HG03060 (cell line): ENCODE results near the gene CALML6.
"Not testable (repeated sequence)": the region's sequence is repeated elsewhere in the genome, so short reads cannot be mapped to it uniquely, and the experiment has no call there.

Experiments
- ATAC-seq: cut with Tn5 transposase; IDR thresholded peaks from one replicate; pipeline ENCODE4 v1.9.1; 2021; ENCODE audit warnings: low read depth, moderate number of reproducible peaks; ENCODE audit not compliant: unreplicated experiment

The CALML6 gene

GRCh38 chr1:1922956-1923833, 8.1 kb downstream of the CALML6 start:
- no peak for ATAC-seq

DNA sequence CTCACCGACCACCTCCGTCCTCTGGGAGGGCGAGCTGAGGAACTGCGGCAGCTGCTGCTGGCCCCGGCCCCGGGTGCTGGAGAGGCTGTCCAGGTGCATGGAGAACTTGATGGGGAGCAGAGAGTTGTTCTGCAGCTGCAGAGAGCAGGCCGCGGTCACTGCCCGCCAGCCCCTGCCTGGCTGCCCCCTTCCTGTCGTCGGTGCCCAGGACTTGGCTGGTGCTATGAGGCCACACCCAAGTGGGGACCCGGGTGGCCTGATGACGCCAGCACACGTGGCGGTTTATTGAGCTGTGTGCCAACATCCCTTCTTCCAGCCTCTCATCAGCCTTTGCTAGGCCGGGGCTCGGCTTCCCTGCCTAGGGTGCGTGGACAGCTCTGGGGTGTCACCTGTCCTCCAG, 9.3 kb downstream of the CALML6 start:
- no peak for ATAC-seq

DNA sequence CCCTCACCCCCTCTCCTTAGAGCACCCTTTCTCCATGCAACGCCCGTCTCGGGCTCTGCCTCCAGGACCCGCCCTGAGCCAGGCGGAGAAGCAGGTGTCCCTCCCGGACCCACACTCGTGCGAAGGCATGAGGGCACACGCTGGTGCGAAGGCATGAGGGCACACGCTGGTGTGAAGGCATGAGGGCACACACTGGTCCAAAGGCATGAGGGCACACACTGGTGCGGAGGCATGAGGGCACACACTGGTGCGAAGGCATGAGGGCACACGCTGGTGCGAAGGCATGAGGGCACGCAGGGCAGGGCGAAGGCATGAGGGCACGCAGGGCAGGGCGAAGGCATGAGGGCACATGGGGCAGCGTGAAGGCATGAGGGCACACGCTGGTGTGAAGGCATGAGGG, 9.8 kb downstream of the CALML6 start:
- no peak for ATAC-seq

DNA sequence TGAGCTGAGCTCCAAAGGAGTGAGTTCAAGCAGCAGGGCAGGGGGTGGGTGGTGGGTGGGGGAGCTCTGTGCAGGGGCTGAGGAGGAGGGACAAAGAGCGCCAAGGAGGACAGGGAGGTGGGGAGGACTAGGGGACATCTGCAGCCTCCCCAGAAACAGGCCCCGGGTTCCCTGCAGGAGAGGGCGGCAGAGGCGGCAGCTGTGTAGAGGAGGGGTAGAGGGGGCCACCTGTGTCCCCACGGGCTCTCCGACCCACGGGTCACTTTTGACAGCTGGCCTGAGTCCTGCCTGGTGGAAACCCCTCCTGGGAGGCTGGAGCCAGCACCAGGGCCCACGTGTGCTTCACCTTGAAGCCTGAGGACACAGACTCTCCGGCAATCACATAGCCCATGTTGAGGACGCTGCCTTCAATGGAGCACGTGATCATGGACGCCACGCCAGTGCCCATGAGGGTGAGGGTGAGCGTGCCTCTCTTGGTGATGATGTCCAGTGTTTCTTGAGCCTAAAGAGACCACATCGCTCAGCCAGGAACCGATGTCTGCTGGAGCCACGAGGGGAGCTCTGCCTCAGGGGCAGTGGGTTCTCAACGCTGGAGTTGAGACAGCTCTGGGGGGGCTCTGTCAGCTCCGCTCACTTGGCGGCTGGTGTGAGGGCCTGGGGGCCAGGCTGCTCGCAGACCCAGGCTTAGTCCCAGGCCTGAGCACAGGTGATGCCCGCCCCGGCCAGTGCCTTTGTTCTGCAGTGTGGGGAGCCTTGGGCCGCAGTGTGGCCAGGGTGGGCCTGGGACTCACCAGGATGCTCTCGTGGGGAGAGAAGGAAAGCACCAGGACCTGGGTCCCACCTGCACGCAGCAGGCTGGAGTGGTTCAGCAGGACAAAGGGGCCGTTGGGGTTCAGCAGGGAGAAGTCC, 10.6 kb downstream of the CALML6 start:
- no peak for ATAC-seq

- no peak for ATAC-seq
Measured at GRCh38 chr1:1926346-1926811, 11.3 kb downstream of the CALML6 start.

- ATAC-seq: no peak
Measured at GRCh38 chr1:1926886-1927660, 12.0 kb downstream of the CALML6 start.

- ATAC-seq: no peak
Measured at GRCh38 chr1:1927751-1928150, 12.7 kb downstream of the CALML6 start.

DNA sequence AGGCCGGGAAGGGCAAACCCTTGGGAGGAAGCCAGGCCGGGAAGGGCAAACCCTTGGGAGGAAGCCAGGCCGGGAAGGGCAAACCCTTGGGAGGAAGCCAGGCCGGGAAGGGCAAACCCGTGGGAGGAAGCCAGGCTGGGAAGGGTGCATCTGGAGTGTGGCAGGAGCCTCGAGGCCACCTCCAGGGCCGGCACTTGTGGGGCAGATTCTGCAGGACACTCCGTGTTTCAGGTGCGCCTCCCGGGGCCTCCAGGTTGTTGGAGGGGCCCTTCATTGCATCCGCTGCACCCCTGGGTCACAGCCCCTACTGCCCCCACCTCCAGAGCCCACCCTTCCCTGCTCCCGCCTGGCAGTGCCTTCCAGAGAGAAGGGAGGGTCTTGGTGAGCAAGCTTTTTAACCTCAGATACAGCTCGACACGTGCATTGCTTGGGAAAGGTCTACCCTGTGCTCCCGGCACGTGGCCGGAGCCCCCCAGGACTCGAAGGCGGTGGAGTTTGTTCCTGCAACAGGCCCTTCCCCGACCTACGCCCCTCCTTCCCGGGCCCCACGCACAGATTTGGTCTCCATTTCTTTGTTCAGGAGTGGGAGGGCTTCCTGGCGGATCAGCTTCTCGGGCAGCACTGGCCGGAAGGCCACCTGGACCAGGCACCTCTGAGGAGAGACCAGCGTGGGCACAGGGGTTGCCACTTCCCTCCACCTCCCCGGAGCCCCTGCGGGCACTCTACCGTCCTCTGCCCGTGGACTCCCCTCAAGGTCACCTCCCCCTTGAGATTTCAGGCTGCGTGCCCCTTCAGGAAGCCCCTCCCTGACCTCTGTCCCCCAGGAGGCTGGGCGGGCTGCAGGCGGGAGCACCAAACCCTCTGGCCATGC, 13.4 kb downstream of the CALML6 start:
- ATAC-seq: no peak

- ATAC-seq: no peak
Measured at GRCh38 chr1:1929102-1929638, 14.1 kb downstream of the CALML6 start.

GRCh38 chr1:1929639-1930545, 14.8 kb downstream of the CALML6 start:
- ATAC-seq: no peak

DNA sequence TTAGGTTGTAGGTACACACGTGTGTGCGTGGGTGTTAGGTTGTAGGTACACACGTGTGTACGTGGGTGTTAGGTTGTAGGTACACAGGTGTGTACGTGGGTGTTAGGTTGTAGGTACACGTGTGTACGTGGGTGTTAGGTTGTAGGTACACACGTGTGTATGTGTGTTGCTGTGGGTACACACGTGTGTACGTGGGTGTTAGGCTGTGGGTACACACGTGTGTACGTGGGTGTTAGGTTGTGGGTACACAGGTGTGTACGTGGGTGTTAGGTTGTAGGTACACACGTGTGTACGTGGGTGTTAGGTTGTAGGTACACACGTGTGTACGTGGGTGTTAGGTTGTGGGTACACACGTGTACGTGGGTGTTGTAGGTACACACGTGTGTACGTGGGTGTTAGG, 19.8 kb downstream of the CALML6 start:
- ATAC-seq: not testable (repeated sequence)

DNA sequence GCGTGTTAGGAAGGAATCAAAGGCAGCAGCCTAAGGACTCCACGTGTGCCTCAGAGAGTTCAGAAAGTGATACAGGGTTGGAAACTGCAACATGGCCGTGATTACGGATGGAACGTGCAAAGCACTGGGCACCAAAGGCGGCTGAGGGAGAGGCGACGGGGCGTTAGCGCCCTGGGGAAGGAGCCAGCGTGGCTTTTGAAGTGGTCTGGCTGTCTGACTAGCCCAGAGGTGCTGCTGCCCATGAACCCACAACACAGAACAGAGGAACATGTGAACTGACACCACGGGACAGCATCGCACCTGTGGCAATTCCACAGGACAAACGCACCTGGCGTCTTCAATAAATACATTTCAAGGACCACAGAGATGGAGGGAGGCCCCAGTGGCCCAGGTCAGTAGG, 22.0 kb downstream of the CALML6 start:
- no peak for ATAC-seq

- no peak for ATAC-seq
Measured at GRCh38 chr1:1937549-1938275, 22.7 kb downstream of the CALML6 start.

- ATAC-seq: no peak
Measured at GRCh38 chr1:1938276-1938573, 23.2 kb downstream of the CALML6 start.

- no peak for ATAC-seq
Measured at GRCh38 chr1:1938613-1939295, 23.7 kb downstream of the CALML6 start.

DNA sequence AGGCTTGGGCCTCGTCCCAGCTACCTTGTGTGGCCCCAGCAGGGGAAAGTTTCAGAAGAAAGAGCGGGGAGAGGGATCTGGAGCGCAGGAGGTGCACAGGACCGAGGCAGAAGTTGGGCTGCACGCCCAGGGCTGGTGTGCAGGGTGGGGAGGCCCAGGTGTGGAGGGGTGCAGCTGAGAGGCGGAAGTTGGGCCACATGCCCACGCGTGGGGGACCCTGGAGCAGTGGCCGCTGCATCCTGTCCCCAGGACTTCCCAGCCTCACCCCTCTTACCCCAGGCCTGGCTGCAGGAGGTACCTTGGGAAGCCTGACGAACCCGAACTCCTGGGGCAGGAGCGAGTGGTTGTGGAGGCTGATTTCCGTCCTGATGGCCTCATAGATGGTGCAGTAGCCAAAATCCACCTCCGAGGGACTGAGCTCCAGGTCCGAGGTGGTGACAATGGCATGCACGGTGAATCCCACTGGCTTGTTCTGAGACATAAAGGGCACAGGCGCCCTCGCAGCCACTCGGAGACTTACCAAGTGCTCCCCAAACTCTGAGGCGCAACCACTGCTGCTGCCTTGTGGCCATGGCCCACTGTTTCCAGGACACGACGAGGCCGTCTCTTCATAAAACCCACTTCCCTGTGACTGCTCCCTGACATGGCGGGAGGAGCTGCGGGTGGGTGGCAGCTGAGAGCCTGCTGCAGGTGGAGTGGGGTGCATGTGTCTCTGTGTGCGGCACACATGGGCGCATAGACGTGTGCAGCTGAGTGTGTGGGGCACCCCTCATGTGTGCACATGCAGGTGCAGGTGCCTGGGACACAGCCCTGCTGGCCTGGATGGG, 24.4 kb downstream of the CALML6 start:
- ATAC-seq: no peak

DNA sequence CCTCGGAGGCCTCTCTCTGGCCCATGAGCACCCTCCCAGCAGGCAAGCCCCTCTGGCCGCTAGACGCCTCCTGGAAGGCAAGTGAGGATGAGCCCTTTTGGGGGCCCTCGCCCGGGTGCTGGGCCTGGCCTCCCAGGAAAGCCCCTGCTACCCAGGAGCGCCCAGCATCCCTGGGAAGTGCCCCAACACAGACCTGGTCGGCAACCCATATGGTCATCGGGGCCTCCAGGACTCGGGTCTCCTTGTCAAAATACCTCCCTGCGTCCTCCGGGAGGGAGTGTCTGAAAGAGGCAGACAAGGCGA, 25.0 kb downstream of the CALML6 start:
- ATAC-seq: no peak
